Panc1 (cell line): ENCODE measurements around the gene MGAT4C. TPM values are rescaled to one million over a fixed set of nuclear protein-coding genes. Genes with fewer than 3 reads are reported as not detected.

Experiments used
- ATAC-seq: fragments of 200-7000 bp; cut with Tn5 transposase; 2 replicates; pipeline ENCODE4 v1.9.1; 2020; ENCODE audit warnings: mild to moderate bottlenecking, moderate library complexity
- BruUV-seq: library from RNA; stranded (reverse); fragments of 400-500 nt; replicated peaks from 2 replicates; lab custom pipeline; 2021; lab: Mats Ljungman, UMichigan
- CTCF ChIA-PET: fragments of 300-600 bp; sonication (Branson Sonifier 250); formaldehyde crosslinking; loops from one replicate; lab custom pipeline; 2022; ENCODE audit warnings: antibody characterized with exemption; lab: Charles Lee
- POLR2A ChIA-PET: fragments of 300-600 bp; sonication (Branson Sonifier 250); formaldehyde crosslinking; loops from one replicate; lab custom pipeline; 2022; ENCODE audit warnings: antibody characterized with exemption; lab: Charles Lee
- DNase-seq: peaks from one replicate; pipeline ENCODE4 v3.0.0-alpha.2; 2010; ENCODE audit warnings: low read depth, low spot score
- H3K27ac ChIP-seq: 2 replicates; pipeline ENCODE4 v1.5.1; 2011; ENCODE audit warnings: mild to moderate bottlenecking, low read length, inconsistent platforms
- H3K27me3 ChIP-seq: fragments of 200-500 bp; sonication (Bioruptor generic); 2 replicates; pipeline ENCODE4 v1.6.0; 2014; ENCODE audit warnings: low read length, inconsistent platforms; ENCODE audit not compliant: control insufficient read depth, insufficient read depth
- H3K36me3 ChIP-seq: fragments of 200-500 bp; sonication (Bioruptor generic); 2 replicates; pipeline ENCODE4 v1.5.1; 2014; ENCODE audit warnings: inconsistent platforms, mild to moderate bottlenecking, low read length, moderate library complexity; ENCODE audit not compliant: control insufficient read depth, insufficient read depth
- H3K4me1 ChIP-seq: 2 replicates; pipeline ENCODE4 v1.5.1; 2011; ENCODE audit warnings: inconsistent platforms, mild to moderate bottlenecking, low read length, moderate library complexity; ENCODE audit not compliant: control insufficient read depth, insufficient read depth
- H3K4me3 ChIP-seq, 2 experiments: 2 replicates each; pipeline ENCODE4 v1.5.1; 2011 to 2012; ENCODE audit warnings: low read depth in 2 of 2, low read length in 2 of 2, mild to moderate bottlenecking in 2 of 2, inconsistent platforms in 1 of 2, moderate library complexity in 1 of 2
- H3K9me3 ChIP-seq: fragments of 200-500 bp; sonication (Bioruptor generic); 2 replicates; pipeline ENCODE4 v1.5.1; 2014; ENCODE audit warnings: low read depth, mild to moderate bottlenecking, inconsistent platforms, low read length, moderate library complexity; ENCODE audit not compliant: control insufficient read depth, insufficient read depth
- CTCF ChIP-seq: fragments of 450-650 bp; IDR thresholded peaks from 2 replicates; pipeline ENCODE4 v1.5.1; 2017; ENCODE audit warnings: mild to moderate bottlenecking
- POLR2AphosphoS5 ChIP-seq: IDR thresholded peaks from 2 replicates; pipeline ENCODE4 v1.6.1; 2012; ENCODE audit warnings: mild to moderate bottlenecking, low read depth, low read length, moderate library complexity
- REST ChIP-seq, 2 experiments: IDR thresholded peaks; 2 replicates each; pipeline ENCODE4 v1.6.1; 2011 to 2012; ENCODE audit warnings: low read depth in 2 of 2, control low read depth in 1 of 2, low read length in 1 of 2, mild to moderate bottlenecking in 1 of 2, moderate library complexity in 1 of 2; ENCODE audit not compliant: insufficient read depth in 1 of 2
- SIN3A ChIP-seq: IDR thresholded peaks from 2 replicates; pipeline ENCODE4 v1.6.1; 2012; ENCODE audit warnings: low read depth, mild to moderate bottlenecking, low read length, moderate library complexity, borderline replicate concordance; ENCODE audit not compliant: insufficient read depth
- TCF7L2 ChIP-seq: IDR thresholded peaks from 2 replicates; pipeline ENCODE4 v1.6.1; 2011; ENCODE audit warnings: mild to moderate bottlenecking, low read depth, low read length, inconsistent platforms
- in situ Hi-C: cut with HindIII; loops from 2 replicates; pipeline ENCODE4 v1.10.0; 2016; ENCODE audit warnings: low sequenced_read_pairs, low pct_unique_long_range_greater_than_20kb
- intact Hi-C: fragments of 100-400 bp; cut with micrococcal nuclease; formaldehyde crosslinking; loops from one replicate; pipeline ENCODE4 v1.10.0; 2022; ENCODE audit not compliant: unreplicated experiment
- total RNA-seq: library from RNA; stranded (reverse); gene quantifications from one replicate; pipeline ENCODE4 v1.2.1, GENCODE V29; 2021; ENCODE audit not compliant: unreplicated experiment

Gene MGAT4C
- total RNA-seq, 1 experiment from 2014 or later, result not detected

GRCh38 chr12:86172913-86173443 is 83.2 kb downstream of the MGAT4C start:
- Histone ChIP-seq H3K27me3 (no peaks in the 10 kb centered on the region), H3K4me3 (no peak overlapping the region), H3K4me1 (no peaks in the 10 kb centered on the region), H3K36me3 (no peaks in the 10 kb centered on the region; the same call in 1 of the 2 replicates), H3K27ac (no peak overlapping the region), H3K9me3 (no peaks in the 10 kb centered on the region)
- intact Hi-C loops, result no loop called here
- CTCF ChIA-PET, result no interaction called here
- no TSS peak for BruUV-seq
- in situ Hi-C loops, result no loop called here
- DNase-seq, result no peak
- TF ChIP-seq TCF7L2 (no peak), POLR2AphosphoS5 (no peak), SIN3A (no peak)
- POLR2A ChIA-PET, result no interaction called here
- no peak for ATAC-seq

- Histone ChIP-seq H3K4me1 (no peaks in the 10 kb centered on the region), H3K4me3 (no peak overlapping the region), H3K9me3 (no peaks in the 10 kb centered on the region), H3K27ac (no peak overlapping the region), H3K36me3 (no peaks in the 10 kb centered on the region), H3K27me3 (no peaks in the 10 kb centered on the region)
- ChIA-PET POLR2A (no interaction called here), CTCF (no interaction called here)
- no peak for TF ChIP-seq POLR2AphosphoS5
- no peak for TF ChIP-seq CTCF
- TF ChIP-seq REST (IDR thresholded peaks at IDR 0.05; ENCODE audit: insufficient read depth in 1 of 2, low read depth in 2 of 2, low read length in 1 of 2), result no peak
- no peak for TF ChIP-seq TCF7L2
- no peak for TF ChIP-seq SIN3A
- DNase-seq (no peak), ATAC-seq (no peak)
- in situ Hi-C loops, result no loop called here
- intact Hi-C loops, result no loop called here
- BruUV-seq, result no TSS peak
Measured at GRCh38 chr12:86170051-86170450, 86.1 kb downstream of the MGAT4C start.

GRCh38 chr12:86158956-86159355 is 97.2 kb downstream of the MGAT4C start:
- Histone ChIP-seq H3K4me1 (no peaks in the 10 kb centered on the region), H3K9me3 (no peaks in the 10 kb centered on the region), H3K27ac (no peak overlapping the region), H3K27me3 (no peaks in the 10 kb centered on the region), H3K4me3 (no peak overlapping the region), H3K36me3 (no peaks in the 10 kb centered on the region)
- BruUV-seq, result no TSS peak
- no peak for TF ChIP-seq CTCF
- TF ChIP-seq TCF7L2, result no peak
- TF ChIP-seq REST (IDR thresholded peaks at IDR 0.05; ENCODE audit: insufficient read depth in 1 of 2, low read depth in 2 of 2, low read length in 1 of 2), result no peak
- TF ChIP-seq SIN3A, result no peak
- no peak for TF ChIP-seq POLR2AphosphoS5
- intact Hi-C loops (no loop called here), in situ Hi-C loops (no loop called here)
- DNase-seq (no peak), ATAC-seq (no peak)
- POLR2A ChIA-PET, result no interaction called here
- CTCF ChIA-PET, result no interaction called here
